K562 (cell line): ENCODE measurements around the gene AJAP1. TPM values are rescaled to one million over a fixed set of nuclear protein-coding genes. Genes with fewer than 3 reads are reported as not detected.

Experiments used
- ATAC-seq: fragments of 200-7000 bp; cut with Tn5 transposase; 3 replicates; pipeline ENCODE4 v1.9.1; 2020; ENCODE audit warnings: moderate library complexity
- BruUV-seq: library from RNA; stranded (reverse); fragments of 400-500 nt; replicated peaks from 2 replicates; lab custom pipeline; 2021; lab: Mats Ljungman, UMichigan
- CTCF ChIA-PET: fragments of 300-600 bp; formaldehyde crosslinking; extraction: SDS; loops from one replicate; lab custom pipeline; 2021; ENCODE audit warnings: low intra/inter-chr PET ratio; lab: Yijun Ruan, JAX
- POLR2A ChIA-PET: fragments of 300-600, 350-650 bp; sonication (Branson Sonifier 250); formaldehyde crosslinking; extraction: SDS; loops from one replicate; lab custom pipeline; 2021; ENCODE audit warnings: antibody characterized with exemption, inconsistent platforms; lab: Yijun Ruan, JAX
- DNase-seq, 4 experiments: peaks; one replicate each; pipeline versions ENCODE4 v3.0.0 to v3.0.0-alpha.2; 2011 to 2018; ENCODE audit warnings: low spot score in 3 of 4, mixed read lengths in 3 of 4; ENCODE audit errors: extremely low read depth in 1 of 4
- FAIRE-seq: peaks from 2 replicates; lab custom pipeline; 2011; peaks lifted over from hg19 to GRCh38; lab: Jason Lieb, UNC
- H2AFZ ChIP-seq: 2 replicates; pipeline ENCODE4 v1.6.0; 2011; ENCODE audit warnings: low read depth, low read length, control low read depth, inconsistent platforms
- H3K27ac ChIP-seq: fragments of 200-600 bp; 3 replicates; pipeline ENCODE4 v1.8.0; 2011; ENCODE audit warnings: low read depth, mild to moderate bottlenecking, control low read depth, inconsistent platforms, low read length, moderate library complexity, mixed read lengths; ENCODE audit errors: extremely low read depth
- H3K27me3 ChIP-seq, 2 experiments: fragments of 300-600 bp in 1 of 2; 2 replicates in 1 of 2; 3 replicates in 1 of 2; pipeline versions ENCODE4 v1.6.0 to v1.8.0; 2011; ENCODE audit warnings: inconsistent platforms in 2 of 2, low read length in 2 of 2, mild to moderate bottlenecking in 1 of 2, mixed read lengths in 1 of 2, moderate library complexity in 1 of 2; ENCODE audit not compliant: control insufficient read depth in 2 of 2, insufficient read depth in 2 of 2
- H3K36me3 ChIP-seq: fragments of 300-600 bp; 3 replicates; pipeline ENCODE4 v1.8.0; 2011; ENCODE audit warnings: mild to moderate bottlenecking, low read length, inconsistent platforms; ENCODE audit not compliant: control insufficient read depth, insufficient read depth
- H3K4me1 ChIP-seq, 2 experiments: fragments of 200-600 bp in 1 of 2; replicated peaks in 1 of 2; 2 replicates in 1 of 2; 3 replicates in 1 of 2; pipeline versions ENCODE4 v1.5.1 to v1.8.0; 2011; ENCODE audit warnings: inconsistent platforms in 2 of 2, low read length in 2 of 2, mild to moderate bottlenecking in 1 of 2, mixed read lengths in 1 of 2, moderate library complexity in 1 of 2; ENCODE audit not compliant: control insufficient read depth in 2 of 2, insufficient read depth in 2 of 2
- H3K4me2 ChIP-seq: 2 replicates; pipeline ENCODE4 v1.6.1; 2011; ENCODE audit warnings: low read length, control low read depth, inconsistent platforms, mixed read lengths; ENCODE audit not compliant: insufficient read depth
- H3K4me3 ChIP-seq: fragments of 200-600 bp; sonication (generic), shearing (Covaris generic); 2 replicates; pipeline ENCODE4 v1.5.1; 2016; ENCODE audit warnings: control low read depth, inconsistent platforms
- H3K79me2 ChIP-seq: fragments of 200-600 bp; 3 replicates; pipeline ENCODE4 v1.8.0; 2011; ENCODE audit warnings: low read length, inconsistent platforms; ENCODE audit not compliant: control insufficient read depth, insufficient read depth
- H3K9ac ChIP-seq, 2 experiments: 2 replicates each; pipeline versions ENCODE4 v1.6.0 to v1.6.1; 2011; ENCODE audit warnings: low read depth in 2 of 2, low read length in 2 of 2, control low read depth in 1 of 2, inconsistent platforms in 1 of 2, mild to moderate bottlenecking in 1 of 2, mixed read lengths in 1 of 2; ENCODE audit not compliant: insufficient read depth in 1 of 2
- H3K9me1 ChIP-seq: one replicate; pipeline ENCODE4 v1.6.0; 2011; ENCODE audit warnings: inconsistent platforms, mild to moderate bottlenecking, low read length, moderate library complexity; ENCODE audit not compliant: control insufficient read depth, insufficient read depth
- H3K9me3 ChIP-seq: replicated peaks from 2 replicates; pipeline ENCODE4 v1.5.1; 2011; ENCODE audit warnings: low read depth, low read length, inconsistent platforms; ENCODE audit not compliant: control insufficient read depth, insufficient read depth
- H4K20me1 ChIP-seq: replicated peaks from 2 replicates; pipeline ENCODE4 v1.6.1; 2011; ENCODE audit warnings: low read length, inconsistent platforms, mixed read lengths; ENCODE audit not compliant: control insufficient read depth, insufficient read depth
- BCOR ChIP-seq: fragments of 450-650 bp; IDR thresholded peaks from 2 replicates; pipeline ENCODE4 v1.6.1; 2016
- CHD1 ChIP-seq: fragments of 200-600 bp; sonication (generic); IDR thresholded peaks from one replicate; pipeline ENCODE4 v1.6.1; 2012; ENCODE audit warnings: mild to moderate bottlenecking, moderate library complexity, low read length, inconsistent platforms
- FOXK1 ChIP-seq: sonication (generic); formaldehyde crosslinking; IDR thresholded peaks from 2 replicates; pipeline ENCODE4 v1.8.0; 2022; ENCODE audit warnings: missing genetic modification reagents, mild to moderate bottlenecking, borderline replicate concordance
- GATAD2A ChIP-seq: fragments of 450-650 bp; IDR thresholded peaks from 2 replicates; pipeline ENCODE4 v1.6.1; 2017
- RBBP5 ChIP-seq: fragments of 200-600 bp; sonication (generic); IDR thresholded peaks from 2 replicates; pipeline ENCODE4 v1.6.1; 2012; ENCODE audit warnings: borderline replicate concordance, mild to moderate bottlenecking, low read length, control low read depth, inconsistent platforms; ENCODE audit not compliant: insufficient read depth, poor library complexity, severe bottlenecking
- TFAP4 ChIP-seq: sonication (generic); formaldehyde crosslinking; IDR thresholded peaks from 2 replicates; pipeline ENCODE4 v1.8.0; 2022; ENCODE audit warnings: missing genetic modification reagents, mild to moderate bottlenecking, moderate library complexity, borderline replicate concordance
- WGBS: fragments of 100-300 bp; shearing (Covaris generic); methylation state at CpG from one replicate; pipeline ENCODE4 v1.1.6; 2016; ENCODE audit warnings: low coverage, mixed read lengths; ENCODE audit not compliant: insufficient coverage; ENCODE audit errors: missing lambda C conversion rate; 5-methylcytosine and 5-hydroxymethylcytosine counted together
- in situ Hi-C: fragments of 300-500 bp; cut with MboI; formaldehyde crosslinking; loops from 4 replicates; pipeline ENCODE4 v1.15.0; 2018; ENCODE audit warnings: inconsistent platforms, mixed read lengths
- intact Hi-C: fragments of 100-400 bp; cut with micrococcal nuclease; formaldehyde crosslinking; loops from 2 replicates; pipeline ENCODE4 v1.14.2; 2022
- polyA plus RNA-seq, 8 experiments: library from polyadenylated mRNA; depleted of rRNA in 4 of 8; stranded (reverse) in 5 of 8; unstranded in 3 of 8; fragments of >200 nt; fragmentation: Nextera tagmentation in 2 of 8; fragmentation: Illumina TruSeq in 1 of 8; extraction: Ambion mirVana in 2 of 8; extraction: Trizol in 1 of 8; gene quantifications; 2 replicates each; pipeline versions ENCODE4 v1.2.1 to v1.2.3, GENCODE V29; 2011 to 2014; ENCODE audit warnings: inconsistent platforms in 1 of 8, missing spikeins in 1 of 8
- total RNA-seq, 7 experiments: library from RNA; depleted of rRNA in 6 of 7; stranded (reverse); fragments of >200 nt in 6 of 7; fragmentation: Illumina TruSeq in 2 of 7; extraction: Trizol in 2 of 7; gene quantifications; 2 replicates each; pipeline versions ENCODE4 v1.2.1 to v1.2.3, GENCODE V29; 2011 to 2021; ENCODE audit warnings: low replicate concordance in 1 of 7

The AJAP1 gene
- total and polyA plus RNA-seq, 9 of the 15 experiments (the other 6 are each of a cell fraction or from before 2014, with no cell fraction given), result not detected

GRCh38 chr1:4759671-4760070, 105.3 kb downstream of the AJAP1 start (continued):
- TF ChIP-seq TFAP4 (CRISPR knock-in tag), result no peak
- no peak for TF ChIP-seq BCOR
- TF ChIP-seq RBBP5, result no peak
- no peak for TF ChIP-seq GATAD2A
- TF ChIP-seq FOXK1 (CRISPR knock-in tag), result no peak

- WGBS, result 0% methylated on average over 5 of the region's 5 CpGs
- TF ChIP-seq CHD1, result no peak
- no peak overlapping the region for H3K4me3 ChIP-seq
- no peaks in the 10 kb centered on the region for H3K9me3 ChIP-seq
- no peak overlapping the region for H3K9ac ChIP-seq
- no peak overlapping the region for H3K4me2 ChIP-seq
- no peaks in the 10 kb centered on the region for H3K4me1 ChIP-seq
- H3K36me3 ChIP-seq, result no peaks in the 10 kb centered on the region
- no peaks in the 10 kb centered on the region for H4K20me1 ChIP-seq
- ChIA-PET CTCF (no interaction called here), POLR2A (no interaction called here)
- H3K9me1 ChIP-seq, result no peaks in the 10 kb centered on the region
- in situ Hi-C loops (no loop called here), intact Hi-C loops (no loop called here)
- BruUV-seq, result no TSS peak
- H3K27ac ChIP-seq, result no peak overlapping the region
- no peak for FAIRE-seq
- H2AFZ ChIP-seq, result no peak overlapping the region
- no peaks in the 10 kb centered on the region for H3K79me2 ChIP-seq
- no peak for DNase-seq
- no peaks in the 10 kb centered on the region; a peak in 1 of 5 replicates for H3K27me3 ChIP-seq
- no peak for ATAC-seq
Observed at GRCh38 chr1:4760088-4760487, 105.7 kb downstream of the AJAP1 start.
